ENCODE data around the gene ATP2B3. TPM values are rescaled to one million over a fixed set of nuclear protein-coding genes. Genes with fewer than 3 reads are reported as not detected.

The ATP2B3 gene
- total and polyA plus RNA-seq, 9 of the 15 experiments (the other 6 are each of a cell fraction or from before 2014, with no cell fraction given) = 0.04 TPM; not detected in 8

DNA sequence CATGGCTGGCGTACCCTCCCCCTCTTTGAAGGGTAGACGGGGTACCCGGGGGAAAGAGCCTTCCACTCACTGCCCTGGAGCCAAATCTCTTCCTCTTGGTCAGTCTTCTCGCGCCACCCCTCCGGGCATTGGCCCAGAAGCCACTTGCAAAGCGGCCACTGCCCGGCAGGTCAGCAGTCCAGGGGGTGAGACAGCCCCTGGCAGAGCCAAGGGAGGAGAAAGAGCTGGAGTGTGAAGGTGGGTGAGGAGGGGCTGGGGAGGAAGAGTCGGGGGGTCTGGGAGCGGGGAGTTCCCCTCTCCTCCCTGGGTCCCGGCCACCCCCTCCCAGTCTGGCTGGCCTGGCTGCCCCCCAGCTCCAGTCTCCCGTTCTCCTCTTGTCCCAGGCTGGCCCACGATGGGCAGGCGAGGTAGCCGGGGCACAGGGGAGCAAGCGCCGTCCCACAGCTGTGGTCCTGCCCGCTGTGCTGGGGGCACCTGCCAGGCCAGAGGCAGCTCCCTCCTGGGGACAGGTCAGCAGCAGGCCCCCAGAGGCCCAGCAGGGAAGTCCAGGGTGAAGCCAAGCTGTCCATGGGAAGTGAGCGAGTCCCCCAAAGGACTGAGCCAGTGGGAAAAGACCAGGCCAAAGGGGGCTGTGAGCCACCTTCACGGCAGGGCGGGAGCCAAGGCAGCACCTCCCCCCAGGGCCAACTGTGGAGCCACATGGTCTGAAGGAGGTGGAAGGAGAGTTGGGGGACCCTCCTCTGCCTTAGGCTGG is 108.0 kb downstream of the ATP2B3 start (continued):
- TF ChIP-seq POLR3G (IDR thresholded peaks at IDR 0.05; ENCODE audit: extremely low read depth, insufficient read length, insufficient replicate concordance) (no peak), ZNF644 (tag; IDR thresholded peaks at IDR 0.05; ENCODE audit: low read depth) (no peak), NR1H2 (CRISPR knock-in tag; IDR thresholded peaks at IDR 0.05) (no peak), CHD1 (IDR thresholded peaks at IDR 0.05; ENCODE audit: low read length) (no peak), PRMT5 (CRISPR knock-in tag; IDR thresholded peaks at IDR 0.05) (no peak), ZHX1 (conservative IDR thresholded peaks at IDR 0.05; ENCODE audit: low read length) (no peak)

- no peak overlapping the region for H3K4me3 ChIP-seq
- no peak for ATAC-seq
- no peak overlapping the region for H3K4me2 ChIP-seq (ENCODE audit: insufficient read depth, low read length)
- H3K27ac ChIP-seq (ENCODE audit: extremely low read depth, low read depth, low read length) = no peak overlapping the region
- peaks cover 7% of the 10 kb centered on the region; the same call in 1 of the 2 replicates for H4K20me1 ChIP-seq (replicated peaks; ENCODE audit: control insufficient read depth, insufficient read depth, low read length)
- ChIA-PET CTCF (ENCODE audit: low intra/inter-chr PET ratio) (no interaction called here), POLR2A (interaction anchor here (0.5 kb wide), 1 partner anchor 220 kb away, joined by 3 read pairs; no protein-coding TSS in a partner anchor)
- BruUV-seq (replicated peaks) = no TSS peak
- peaks cover 0 to 20% of the 10 kb centered on the region in 2 experiments; a peak in 2 of 5 replicates for H3K4me1 ChIP-seq (replicated peaks in 1 of 2; ENCODE audit: control insufficient read depth in 2 of 2, insufficient read depth in 2 of 2, low read length in 2 of 2)
- FAIRE-seq = no peak
- peaks cover 23 to 79% of the 10 kb centered on the region in 2 experiments; a peak in 4 of 5 replicates for H3K27me3 ChIP-seq (ENCODE audit: control insufficient read depth in 2 of 2, insufficient read depth in 2 of 2, low read length in 2 of 2)
- no peak overlapping the region for H2AFZ ChIP-seq (ENCODE audit: low read depth, low read length)
- in situ Hi-C loops (cut with MboI) (no loop called here), intact Hi-C loops (cut with micrococcal nuclease) (no loop called here)
- WGBS (ENCODE audit: insufficient coverage, low coverage, missing lambda C conversion rate) = 23% methylated on average over 9 of the region's 16 CpGs
- H3K9ac ChIP-seq (ENCODE audit: insufficient read depth in 1 of 2, low read depth in 2 of 2, low read length in 2 of 2) = no peak overlapping the region
- no peaks in the 10 kb centered on the region for H3K9me1 ChIP-seq (ENCODE audit: control insufficient read depth, insufficient read depth, low read length)
- DNase-seq (ENCODE audit: extremely low read depth in 1 of 4, low spot score in 3 of 4) = no peak
- no peaks in the 10 kb centered on the region for H3K79me2 ChIP-seq (ENCODE audit: control insufficient read depth, insufficient read depth, low read length)
- no peaks in the 10 kb centered on the region for H3K9me3 ChIP-seq (replicated peaks; ENCODE audit: control insufficient read depth, insufficient read depth, low read depth, low read length)
- H3K36me3 ChIP-seq (ENCODE audit: control insufficient read depth, insufficient read depth, low read length) = no peaks in the 10 kb centered on the region
- TF ChIP-seq, protein P1, sequence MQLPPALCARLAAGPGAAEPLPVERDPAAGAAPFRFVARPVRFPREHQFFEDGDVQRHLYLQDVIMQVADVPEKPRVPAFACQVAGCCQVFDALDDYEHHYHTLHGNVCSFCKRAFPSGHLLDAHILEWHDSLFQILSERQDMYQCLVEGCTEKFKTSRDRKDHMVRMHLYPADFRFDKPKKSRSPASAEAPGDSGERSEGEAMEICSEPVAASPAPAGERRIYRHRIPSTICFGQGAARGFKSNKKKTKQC (CRISPR knock-in tag; IDR thresholded peaks at IDR 0.05) = no peak
- no peak for TF ChIP-seq ZFP1 (CRISPR knock-in tag; IDR thresholded peaks at IDR 0.05)
- TF ChIP-seq ZMIZ1 (IDR thresholded peaks at IDR 0.05; ENCODE audit: low read depth in 2 of 2, low read length in 2 of 2) = no peak
These were observed 108.7 kb downstream of the ATP2B3 start for GRCh38 chrX:153626025-153626633.

Data from K562 (cell line).